Activated naive CD8-positive, alpha-beta T cell (primary cell): Measurements from ENCODE around the gene DUSP8.

Experiments
- H3K27ac Mint-ChIP-seq: one replicate; pipeline ENCODE4 v1.8.0; 2021; ENCODE audit warnings: mixed read lengths
- H3K27me3 Mint-ChIP-seq: one replicate; pipeline ENCODE4 v1.8.0; 2021; ENCODE audit warnings: mixed read lengths
- H3K36me3 Mint-ChIP-seq: one replicate; pipeline ENCODE4 v1.8.0; 2021; ENCODE audit warnings: mixed read lengths
- H3K4me1 Mint-ChIP-seq: one replicate; pipeline ENCODE4 v1.8.0; 2021; ENCODE audit warnings: low read depth, mixed read lengths
- H3K4me3 Mint-ChIP-seq: one replicate; pipeline ENCODE4 v1.8.0; 2021; ENCODE audit warnings: mild to moderate bottlenecking, mixed read lengths
- H3K9me3 Mint-ChIP-seq: one replicate; pipeline ENCODE4 v1.8.0; 2021; ENCODE audit warnings: low read depth, mixed read lengths

DUSP8 gene

DNA sequence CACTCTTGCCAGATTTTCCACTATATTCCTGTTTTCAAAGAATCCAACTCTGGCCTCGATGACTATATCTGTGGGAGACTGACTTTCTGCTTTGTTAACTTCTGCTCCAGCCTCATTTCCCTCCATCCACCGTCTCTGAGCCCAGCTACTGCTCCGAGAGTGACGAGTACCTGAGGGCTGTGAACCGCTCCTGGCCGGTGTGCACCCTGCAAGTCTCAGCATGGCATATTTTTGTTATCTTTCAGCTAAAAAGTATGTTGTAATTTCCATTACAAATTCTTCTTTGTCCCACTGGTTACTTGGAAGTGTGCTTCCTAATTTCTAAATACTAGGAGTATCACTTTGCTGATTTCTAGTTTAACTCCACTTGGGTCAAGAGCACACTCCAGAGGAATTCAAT lies 49.0 kb downstream of the DUSP8 start:
- Mint-ChIP-seq H3K4me3 (no peak overlapping the region), H3K4me1 (peaks cover 40% of the 10 kb centered on the region), H3K36me3 (no peaks in the 10 kb centered on the region)

DNA sequence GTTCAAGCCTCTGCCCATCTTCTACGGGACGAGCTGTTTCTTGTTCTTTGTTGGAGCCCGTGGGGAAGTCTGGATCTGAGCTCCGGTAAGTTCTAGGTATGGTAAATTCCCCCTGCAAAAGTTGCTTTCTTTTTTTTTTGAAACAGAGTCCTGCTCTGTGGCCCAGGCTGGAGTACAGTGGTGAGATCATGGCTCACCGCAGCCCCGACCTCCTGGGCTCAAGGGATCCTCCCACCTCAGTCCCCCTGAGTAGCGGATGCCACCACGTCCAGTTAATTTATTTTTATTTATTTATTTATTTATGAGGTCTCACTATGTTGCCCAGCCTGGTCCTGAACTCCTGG lies 50.0 kb downstream of the DUSP8 start:
- no peaks in the 10 kb centered on the region for H3K27me3 Mint-ChIP-seq
- no peak overlapping the region for H3K27ac Mint-ChIP-seq
- H3K4me1 Mint-ChIP-seq: peaks cover 44% of the 10 kb centered on the region
- no peaks in the 10 kb centered on the region for H3K36me3 Mint-ChIP-seq
- H3K9me3 Mint-ChIP-seq: no peaks in the 10 kb centered on the region
- H3K4me3 Mint-ChIP-seq: no peak overlapping the region

More for the DNA sequence above, 49.0 kb downstream of the DUSP8 start:
- H3K27ac Mint-ChIP-seq: no peak overlapping the region
- H3K27me3 Mint-ChIP-seq: no peaks in the 10 kb centered on the region
- H3K9me3 Mint-ChIP-seq: no peaks in the 10 kb centered on the region

DNA sequence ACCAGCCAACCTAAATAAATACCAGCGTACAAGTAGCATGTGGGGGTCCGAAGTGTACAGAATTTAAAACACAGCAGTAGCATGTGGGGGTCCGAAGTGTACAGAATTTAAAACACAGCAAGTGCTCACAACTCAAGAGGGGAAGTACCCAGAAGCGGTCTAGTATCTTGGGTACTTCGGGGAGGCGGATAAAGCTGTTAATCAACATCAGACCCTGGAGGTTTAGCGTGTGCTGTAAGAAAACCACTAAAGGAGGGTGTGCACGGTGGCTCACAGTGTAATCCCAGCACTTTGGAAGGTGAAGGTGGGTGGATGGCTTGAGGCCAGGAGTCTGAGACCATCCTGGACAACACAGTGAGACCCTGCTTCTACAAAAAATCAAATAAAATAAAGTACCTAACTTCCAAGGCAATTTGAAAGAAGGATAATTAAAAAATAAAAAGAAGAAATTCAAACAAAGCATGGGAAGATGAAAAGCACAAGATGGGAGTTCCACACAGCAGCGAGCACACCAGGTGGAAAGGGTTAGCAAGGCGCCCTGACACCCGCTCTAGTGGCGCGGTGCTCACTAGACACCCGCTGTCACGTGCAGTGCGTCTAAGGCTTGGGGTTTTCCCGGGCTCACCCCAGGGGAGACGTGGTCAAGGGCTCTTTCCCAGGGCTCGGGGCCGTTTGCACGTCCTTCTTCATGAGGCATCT lies 50.5 kb downstream of the DUSP8 start:
- H3K4me1 Mint-ChIP-seq: peaks cover 49% of the 10 kb centered on the region
- H3K27ac Mint-ChIP-seq: peak overlapping the region; percentile 46
- H3K36me3 Mint-ChIP-seq: no peaks in the 10 kb centered on the region
- H3K9me3 Mint-ChIP-seq: no peaks in the 10 kb centered on the region
- no peak overlapping the region for H3K4me3 Mint-ChIP-seq
- H3K27me3 Mint-ChIP-seq: no peaks in the 10 kb centered on the region

DNA sequence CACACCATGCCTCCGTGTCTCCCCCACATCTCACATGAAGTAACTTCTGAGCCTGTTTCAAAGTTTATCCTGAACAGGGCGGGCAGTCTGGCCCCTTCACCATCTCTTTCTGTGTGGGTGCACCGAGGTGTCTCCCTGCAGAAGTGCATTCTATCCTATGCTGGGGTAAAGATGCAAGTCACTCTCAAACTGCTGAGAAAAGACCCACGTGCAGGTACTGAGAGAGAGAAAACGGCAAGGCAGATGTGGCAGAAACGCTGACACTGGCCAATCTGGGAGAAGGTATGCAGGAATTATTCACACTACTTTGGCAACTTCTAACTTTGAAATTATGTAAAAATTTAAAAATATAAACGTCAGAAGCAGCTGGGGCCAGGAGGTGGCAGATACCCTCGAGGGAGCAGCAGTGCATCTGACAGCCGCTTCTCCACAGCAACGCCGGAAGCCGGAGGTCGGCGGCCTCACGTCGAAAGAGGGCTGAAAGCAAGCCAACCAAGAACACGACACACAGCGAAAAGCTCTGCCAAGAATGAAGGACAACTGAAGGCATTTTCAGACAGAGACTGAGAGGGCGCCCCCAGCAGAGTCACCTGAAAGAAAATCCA lies 51.3 kb downstream of the DUSP8 start:
- Mint-ChIP-seq H3K27me3 (no peaks in the 10 kb centered on the region), H3K36me3 (no peaks in the 10 kb centered on the region), H3K4me3 (no peak overlapping the region), H3K27ac (peak overlapping the region; percentile 46), H3K9me3 (no peaks in the 10 kb centered on the region), H3K4me1 (peaks cover 52% of the 10 kb centered on the region)

DNA sequence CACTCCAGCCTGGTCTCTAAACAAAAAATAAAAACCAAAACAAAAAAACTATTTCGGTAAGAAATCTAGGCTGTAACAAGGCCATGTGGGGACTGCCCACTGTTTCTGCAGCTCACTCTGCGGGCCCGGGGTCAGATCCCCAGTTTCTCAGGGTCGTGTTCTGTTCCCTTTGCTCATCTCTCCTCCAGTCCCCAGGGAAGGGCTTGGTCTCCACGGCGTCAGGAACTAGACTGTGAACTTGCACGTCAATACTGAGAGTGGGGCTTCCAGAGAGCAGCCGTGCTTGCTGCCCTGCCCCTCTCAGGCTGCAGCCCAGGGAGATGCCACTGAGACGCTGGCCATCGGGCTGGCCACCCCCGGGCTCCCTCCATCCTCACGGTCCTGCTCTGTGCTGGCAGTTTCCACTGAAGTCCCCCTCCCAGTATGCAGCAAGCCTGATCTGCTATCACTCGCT lies 51.8 kb downstream of the DUSP8 start:
- H3K9me3 Mint-ChIP-seq: no peaks in the 10 kb centered on the region
- H3K4me1 Mint-ChIP-seq: peaks cover 56% of the 10 kb centered on the region
- H3K4me3 Mint-ChIP-seq: no peak overlapping the region
- H3K27me3 Mint-ChIP-seq: no peaks in the 10 kb centered on the region
- no peak overlapping the region for H3K27ac Mint-ChIP-seq
- no peaks in the 10 kb centered on the region for H3K36me3 Mint-ChIP-seq

DNA sequence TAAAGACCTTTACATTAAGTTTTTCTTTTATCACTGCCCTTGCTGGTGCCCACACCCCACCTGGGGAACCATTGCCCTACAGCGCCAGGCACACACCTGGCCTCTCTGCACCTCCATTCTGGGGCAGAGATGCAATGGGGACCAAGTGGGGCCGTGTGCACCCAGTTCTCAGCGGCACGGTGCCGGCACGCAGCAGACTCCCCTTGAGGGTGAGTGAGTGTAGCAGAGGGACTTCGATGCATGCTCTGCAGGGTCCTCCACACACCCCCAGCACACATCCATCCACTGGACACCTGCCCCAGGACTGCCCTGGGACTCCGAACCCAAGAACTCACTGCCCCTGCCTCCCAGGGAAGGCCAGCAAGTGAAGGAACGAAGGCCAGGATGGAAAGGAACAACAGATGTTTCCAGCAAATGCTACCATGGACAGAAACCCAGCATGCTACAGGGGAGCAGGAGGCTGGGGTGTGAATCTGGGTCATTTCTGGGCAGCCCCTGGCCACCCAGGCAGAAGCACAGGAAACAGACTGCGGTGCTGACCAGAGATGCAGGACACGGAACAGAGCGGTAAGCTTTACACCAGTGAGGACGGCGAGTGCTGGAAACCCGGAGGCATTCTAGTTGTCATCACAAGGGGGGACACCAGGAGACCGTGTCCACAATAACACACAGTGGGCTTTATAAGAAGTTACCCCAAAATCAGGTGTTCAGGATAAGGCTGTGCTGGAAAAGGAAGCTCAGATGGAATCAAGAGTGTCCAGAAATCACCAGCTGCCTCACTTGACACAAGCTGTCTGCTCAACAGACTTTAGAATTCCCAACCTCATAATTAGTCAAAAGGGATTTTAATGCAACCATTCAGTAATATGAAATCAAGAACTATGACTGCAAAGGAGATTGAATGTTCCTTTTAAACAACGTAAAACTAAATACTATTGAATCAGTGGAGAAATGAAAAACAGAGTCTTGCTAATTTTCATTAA lies 52.8 kb downstream of the DUSP8 start:
- no peaks in the 10 kb centered on the region for H3K27me3 Mint-ChIP-seq
- no peaks in the 10 kb centered on the region for H3K36me3 Mint-ChIP-seq
- H3K4me3 Mint-ChIP-seq: no peak overlapping the region
- peaks cover 59% of the 10 kb centered on the region for H3K4me1 Mint-ChIP-seq
- no peak overlapping the region for H3K27ac Mint-ChIP-seq
- no peaks in the 10 kb centered on the region for H3K9me3 Mint-ChIP-seq

DNA sequence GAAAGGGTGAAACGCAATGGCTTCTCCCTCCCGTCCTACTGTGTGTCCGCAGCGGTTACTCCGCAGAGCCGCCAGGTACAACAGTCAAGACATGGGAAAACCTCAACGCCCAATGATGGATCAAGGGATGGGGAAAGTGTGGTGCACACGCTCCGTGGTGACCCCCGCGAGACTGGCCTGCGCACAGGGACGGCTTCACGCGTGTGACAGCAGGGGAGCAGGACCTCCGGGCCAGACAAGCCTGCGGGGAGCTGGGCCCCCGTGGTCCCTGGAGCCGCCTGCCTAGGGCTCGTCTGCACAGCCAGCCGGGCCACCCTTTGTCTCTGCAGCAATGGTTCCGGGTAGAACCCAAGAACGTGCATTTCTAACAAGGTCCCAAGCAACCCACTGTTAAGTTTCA lies 53.8 kb downstream of the DUSP8 start:
- Mint-ChIP-seq H3K4me1 (peaks cover 58% of the 10 kb centered on the region), H3K36me3 (no peaks in the 10 kb centered on the region), H3K27me3 (no peaks in the 10 kb centered on the region), H3K9me3 (no peaks in the 10 kb centered on the region), H3K27ac (no peak overlapping the region), H3K4me3 (no peak overlapping the region)

DNA sequence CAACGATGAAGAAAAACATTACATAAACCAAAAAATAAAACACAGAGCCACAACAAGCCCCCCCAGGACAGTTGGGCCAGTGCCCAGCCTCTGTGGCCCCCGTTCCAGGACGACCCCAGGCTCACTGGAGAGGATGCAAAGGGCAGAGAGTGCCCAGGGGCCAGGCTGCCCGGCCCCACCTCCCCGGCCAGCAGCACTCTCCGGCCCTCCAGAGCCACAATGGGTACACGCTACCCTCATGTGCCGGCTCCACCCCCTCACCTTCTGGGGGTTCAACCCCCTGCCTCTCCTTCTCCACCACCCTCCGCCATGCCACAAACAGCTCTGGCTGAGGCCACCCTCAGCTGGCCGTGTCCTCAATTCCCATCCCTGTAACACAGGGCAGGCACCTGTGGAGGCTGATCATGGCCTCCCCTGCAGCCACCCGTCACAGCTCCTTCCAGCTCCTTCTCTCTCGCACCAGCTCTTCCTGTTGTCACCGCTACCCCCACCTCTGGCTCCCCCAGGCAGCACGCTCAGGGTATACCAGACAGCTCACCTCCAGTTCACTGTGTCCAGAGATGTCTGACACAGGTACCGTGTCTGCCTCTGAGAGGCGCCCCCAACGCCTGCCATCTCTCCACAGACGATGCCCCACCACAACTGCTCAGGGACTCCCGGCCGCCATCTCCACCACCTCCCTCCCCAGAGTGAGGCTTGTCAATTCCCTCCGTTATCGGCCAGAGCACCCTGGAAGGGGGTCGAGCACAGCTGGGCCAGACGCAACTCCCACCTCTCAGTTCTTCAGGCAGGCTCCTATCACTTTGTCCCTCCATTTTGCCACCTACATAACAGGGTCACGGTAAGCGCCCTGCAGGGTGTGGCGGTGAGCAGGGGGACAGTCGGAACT lies 54.7 kb downstream of the DUSP8 start:
- H3K4me3 Mint-ChIP-seq: peak overlapping the region; percentile 28
- peaks cover 58% of the 10 kb centered on the region for H3K4me1 Mint-ChIP-seq
- H3K9me3 Mint-ChIP-seq: no peaks in the 10 kb centered on the region
- H3K27ac Mint-ChIP-seq: no peak overlapping the region
- no peaks in the 10 kb centered on the region for H3K36me3 Mint-ChIP-seq
- H3K27me3 Mint-ChIP-seq: no peaks in the 10 kb centered on the region

DNA sequence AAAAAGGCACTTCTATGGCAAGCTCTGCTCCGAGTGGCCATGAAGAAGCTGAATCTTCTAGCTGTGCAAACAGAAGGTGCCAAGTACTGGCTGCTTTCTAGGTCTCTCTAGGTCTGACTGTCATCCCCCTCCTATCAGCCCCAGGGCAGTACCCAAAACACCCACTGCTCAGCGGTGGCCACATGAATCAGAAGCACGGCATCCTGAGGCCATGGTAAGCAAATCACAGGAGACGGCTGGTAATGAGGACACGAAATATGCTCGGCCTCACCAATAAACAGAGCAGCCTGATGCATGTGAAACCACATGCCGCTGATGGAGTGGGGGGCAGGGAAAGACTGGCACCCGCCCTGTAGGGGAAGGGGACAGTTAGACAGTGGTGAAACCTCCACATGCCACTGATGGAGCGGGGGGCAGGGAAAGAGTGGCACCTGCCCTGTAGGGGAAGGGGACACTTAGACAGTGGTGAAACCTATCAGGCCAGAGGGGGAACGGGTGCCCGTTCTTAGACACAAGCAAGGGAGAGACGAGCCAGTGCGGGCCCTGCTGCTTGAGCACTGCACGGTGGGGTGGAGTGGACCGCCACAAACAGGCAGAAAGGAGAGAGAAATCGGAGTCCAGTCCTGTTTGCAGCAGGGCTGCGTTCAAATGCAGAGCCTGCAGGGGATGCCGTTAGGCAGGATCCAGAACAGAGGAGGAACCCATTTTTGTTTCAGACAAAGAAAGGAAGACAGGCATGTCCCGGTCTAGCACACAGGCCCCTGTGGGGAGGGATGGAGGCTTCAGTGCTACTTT lies 55.6 kb downstream of the DUSP8 start:
- Mint-ChIP-seq H3K36me3 (no peaks in the 10 kb centered on the region), H3K4me3 (no peak overlapping the region), H3K9me3 (no peaks in the 10 kb centered on the region), H3K27me3 (no peaks in the 10 kb centered on the region), H3K4me1 (peaks cover 60% of the 10 kb centered on the region), H3K27ac (no peak overlapping the region)

DNA sequence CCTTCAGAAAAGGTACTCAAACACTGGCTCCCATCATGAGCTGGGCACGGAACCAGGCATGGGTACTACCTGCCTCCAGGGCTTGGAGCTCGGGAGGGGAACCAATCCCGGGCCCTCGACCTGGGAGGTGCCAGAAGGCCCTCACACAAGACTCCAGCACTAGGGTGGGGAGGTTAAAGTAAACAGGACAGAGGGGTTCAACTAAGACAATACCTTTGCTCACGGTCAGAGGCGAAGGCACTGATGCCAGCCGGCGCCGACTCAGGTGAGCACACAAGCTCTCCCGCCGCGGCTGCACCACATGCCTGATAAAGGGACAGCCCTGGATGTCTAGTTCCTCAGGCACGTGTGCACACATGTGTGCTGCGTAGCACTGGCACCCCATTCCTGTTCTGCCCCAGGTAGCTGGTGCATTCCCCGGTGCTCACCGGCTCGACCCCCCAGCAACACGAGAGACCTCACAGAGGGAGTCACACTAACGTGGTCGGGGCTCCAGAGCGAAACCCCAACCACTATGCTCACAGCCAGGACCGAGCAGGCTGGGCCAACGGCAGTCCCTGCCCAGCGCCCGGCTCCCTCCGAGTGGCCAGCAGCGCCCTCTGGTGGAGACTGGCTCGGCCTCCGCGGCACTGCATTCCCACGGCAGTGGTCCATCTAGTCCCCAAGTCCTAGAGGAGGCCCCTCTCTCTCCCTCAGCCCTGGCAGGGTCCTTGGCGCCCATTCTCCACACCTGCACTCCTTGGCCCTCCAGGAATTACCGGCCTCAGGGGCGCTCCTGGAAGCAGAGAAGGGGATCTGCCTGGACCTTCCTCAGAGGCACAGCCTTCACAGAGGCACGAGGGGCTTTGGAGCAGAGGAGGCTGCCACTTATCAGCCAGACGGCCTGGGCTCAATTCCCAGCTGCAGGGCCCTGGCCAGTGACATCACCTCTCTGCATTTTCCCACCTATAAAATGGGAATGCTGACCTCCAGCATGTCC lies 56.7 kb downstream of the DUSP8 start:
- H3K36me3 Mint-ChIP-seq: no peaks in the 10 kb centered on the region
- no peak overlapping the region for H3K27ac Mint-ChIP-seq
- no peaks in the 10 kb centered on the region for H3K27me3 Mint-ChIP-seq
- no peaks in the 10 kb centered on the region for H3K9me3 Mint-ChIP-seq
- H3K4me1 Mint-ChIP-seq: peaks cover 53% of the 10 kb centered on the region
- H3K4me3 Mint-ChIP-seq: no peak overlapping the region

DNA sequence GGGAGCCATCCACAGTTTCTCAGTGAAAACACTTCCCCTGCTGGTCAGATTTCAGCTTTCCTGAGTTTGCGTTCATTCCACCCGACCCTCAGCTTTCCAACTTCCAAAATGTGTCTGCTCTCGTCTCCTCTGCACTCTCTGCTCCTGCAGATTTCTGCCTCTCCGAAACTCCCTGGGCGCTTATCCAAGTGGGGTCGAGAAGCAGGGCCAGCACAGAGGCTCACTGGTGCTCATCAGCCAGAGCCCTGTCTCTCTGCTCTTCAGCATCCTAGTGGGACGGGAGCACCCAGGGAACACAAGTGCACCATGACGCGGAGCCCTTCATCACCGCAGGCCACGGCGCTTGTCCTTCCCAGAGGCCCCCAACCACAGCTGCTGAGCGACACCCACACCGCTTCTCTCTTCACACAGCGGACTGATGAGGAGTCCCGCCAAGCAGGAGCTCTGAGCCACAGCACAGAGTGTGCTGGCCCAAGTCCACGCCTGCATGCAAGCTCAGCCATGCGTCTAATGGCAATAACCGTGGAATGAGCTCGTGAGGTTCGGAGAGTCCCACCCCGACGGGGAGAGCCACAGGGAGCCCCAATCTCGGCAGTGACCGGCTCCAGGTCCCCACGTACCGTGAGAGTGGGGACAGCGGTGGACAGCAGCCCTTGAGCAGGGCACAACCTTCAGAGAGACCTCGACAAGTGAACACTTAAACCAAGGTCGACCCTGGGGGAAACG lies 57.6 kb downstream of the DUSP8 start:
- Mint-ChIP-seq H3K27ac (no peak overlapping the region), H3K4me1 (peaks cover 54% of the 10 kb centered on the region), H3K36me3 (no peaks in the 10 kb centered on the region), H3K9me3 (no peaks in the 10 kb centered on the region), H3K4me3 (no peak overlapping the region), H3K27me3 (no peaks in the 10 kb centered on the region)
